MV-4-11 (cell line): ENCODE results near the gene CNTN4.
A peak's percentile ranks its signal among the peaks of the same experiment; 100 is the strongest.
"Not testable (repeated sequence)": the region's sequence is repeated elsewhere in the genome, so short reads cannot be mapped to it uniquely, and the experiment has no call there.

Experiments used
- DNase-seq: peaks from one replicate; lab custom pipeline; 2025; lab: John Stamatoyannopoulos, UW

CNTN4 gene

GRCh38 chr3:2978977-2979732 is 880.5 kb downstream of the CNTN4 start:
- DNase-seq: no peak

- no peak for DNase-seq
Measured at GRCh38 chr3:2984005-2984830, 885.6 kb downstream of the CNTN4 start.

- DNase-seq: no peak
Measured at GRCh38 chr3:2984831-2985220, 886.2 kb downstream of the CNTN4 start.

GRCh38 chr3:2985479-2985878 is 886.8 kb downstream of the CNTN4 start:
- no peak for DNase-seq

GRCh38 chr3:2992534-2992933 is 893.9 kb downstream of the CNTN4 start:
- no peak for DNase-seq

- not testable (repeated sequence) for DNase-seq
Measured at GRCh38 chr3:2993130-2993529, 894.5 kb downstream of the CNTN4 start.

GRCh38 chr3:2993736-2994135 is 895.1 kb downstream of the CNTN4 start:
- no peak for DNase-seq

- no peak for DNase-seq
Measured at GRCh38 chr3:2995195-2995594, 896.5 kb downstream of the CNTN4 start.

GRCh38 chr3:3005146-3005744 is 906.6 kb downstream of the CNTN4 start:
- DNase-seq: no peak

GRCh38 chr3:3013317-3014052 is 914.8 kb downstream of the CNTN4 start:
- no peak for DNase-seq

GRCh38 chr3:3015185-3016089 is 916.8 kb downstream of the CNTN4 start:
- DNase-seq: peak; percentile 21

- DNase-seq: no peak
Measured at GRCh38 chr3:3016226-3016625, 917.6 kb downstream of the CNTN4 start.

GRCh38 chr3:3020209-3020608 is 921.5 kb downstream of the CNTN4 start:
- DNase-seq: no peak

- DNase-seq: no peak
Measured at GRCh38 chr3:3023111-3023745, 924.6 kb downstream of the CNTN4 start.

GRCh38 chr3:3027976-3028567 is 929.4 kb downstream of the CNTN4 start:
- no peak for DNase-seq

- no peak for DNase-seq
Measured at GRCh38 chr3:3031326-3031725, 932.7 kb downstream of the CNTN4 start.

GRCh38 chr3:3037156-3037555 is 938.5 kb downstream of the CNTN4 start:
- DNase-seq: no peak

- no peak for DNase-seq
Measured at GRCh38 chr3:3038201-3038991, 939.7 kb downstream of the CNTN4 start.

- DNase-seq: no peak
Measured at GRCh38 chr3:3053974-3054373, 955.3 kb downstream of the CNTN4 start.
